Measurements from ENCODE around the gene PTHLH.

The PTHLH gene

GRCh38 chr12:27972721-27973120 lies at the start of gene PTHLH:
Gene PTHLH (minus strand): TSS chr12:27972733. CDS start chr12:27969494, 3,239 bp downstream.
- H3K4me3 ChIP-seq (ENCODE audit: low read depth, low read length) = no peak within 1 kb of the TSS

GRCh38 chr12:28021704-28022103 lies 49.2 kb upstream of the PTHLH start:
- H3K4me3 ChIP-seq (ENCODE audit: low read depth, low read length) = no peak overlapping the region

- H3K4me3 ChIP-seq (ENCODE audit: low read depth, low read length) = no peak overlapping the region
These were observed 45.3 kb upstream of the PTHLH start for GRCh38 chr12:28017873-28018255.

- no peak overlapping the region for H3K4me3 ChIP-seq (ENCODE audit: low read depth, low read length)
These were observed 44.8 kb upstream of the PTHLH start for GRCh38 chr12:28017126-28017872.

GRCh38 chr12:28015165-28015564 lies 42.6 kb upstream of the PTHLH start:
- no peak overlapping the region for H3K4me3 ChIP-seq (ENCODE audit: low read depth, low read length)

GRCh38 chr12:28014196-28014595 lies 41.7 kb upstream of the PTHLH start:
- no peak overlapping the region for H3K4me3 ChIP-seq (ENCODE audit: low read depth, low read length)

GRCh38 chr12:28012333-28012918 lies 39.9 kb upstream of the PTHLH start:
- no peak overlapping the region for H3K4me3 ChIP-seq (ENCODE audit: low read depth, low read length)

- H3K4me3 ChIP-seq (ENCODE audit: low read depth, low read length) = no peak overlapping the region
These were observed 37.5 kb upstream of the PTHLH start for GRCh38 chr12:28010036-28010435.

- H3K4me3 ChIP-seq (ENCODE audit: low read depth, low read length) = no peak overlapping the region
These were observed 27.4 kb upstream of the PTHLH start for GRCh38 chr12:27999970-28000369.

GRCh38 chr12:27999521-27999920 lies 27.0 kb upstream of the PTHLH start:
- H3K4me3 ChIP-seq (ENCODE audit: low read depth, low read length) = no peak overlapping the region

GRCh38 chr12:27998658-27999057 lies 26.1 kb upstream of the PTHLH start:
- H3K4me3 ChIP-seq (ENCODE audit: low read depth, low read length) = no peak overlapping the region

GRCh38 chr12:27998170-27998569 lies 25.6 kb upstream of the PTHLH start:
- H3K4me3 ChIP-seq (ENCODE audit: low read depth, low read length) = no peak overlapping the region

- no peak overlapping the region for H3K4me3 ChIP-seq (ENCODE audit: low read depth, low read length)
These were observed 24.2 kb upstream of the PTHLH start for GRCh38 chr12:27996761-27997160.

- no peak overlapping the region for H3K4me3 ChIP-seq (ENCODE audit: low read depth, low read length)
These were observed 22.9 kb upstream of the PTHLH start for GRCh38 chr12:27995406-27995805.

- no peak overlapping the region for H3K4me3 ChIP-seq (ENCODE audit: low read depth, low read length)
These were observed 16.2 kb upstream of the PTHLH start for GRCh38 chr12:27988594-27989233.

GRCh38 chr12:27987331-27987730 lies 14.8 kb upstream of the PTHLH start:
- no peak overlapping the region for H3K4me3 ChIP-seq (ENCODE audit: low read depth, low read length)

GRCh38 chr12:27984275-27984674 lies 11.7 kb upstream of the PTHLH start:
- H3K4me3 ChIP-seq (ENCODE audit: low read depth, low read length) = no peak overlapping the region

- H3K4me3 ChIP-seq (ENCODE audit: low read depth, low read length) = no peak overlapping the region
These were observed 10.4 kb upstream of the PTHLH start for GRCh38 chr12:27982951-27983350.

- no peak overlapping the region for H3K4me3 ChIP-seq (ENCODE audit: low read depth, low read length)
These were observed 9.9 kb upstream of the PTHLH start for GRCh38 chr12:27982385-27982784.

- no peak overlapping the region for H3K4me3 ChIP-seq (ENCODE audit: low read depth, low read length)
These were observed 9.3 kb upstream of the PTHLH start for GRCh38 chr12:27981874-27982273.

- H3K4me3 ChIP-seq (ENCODE audit: low read depth, low read length) = no peak overlapping the region
These were observed 6.6 kb upstream of the PTHLH start for GRCh38 chr12:27979145-27979544.

Data from iPS-11a (cell line).